AG04450 (cell line): ENCODE measurements around the gene SFXN5. TPM values are rescaled to one million over a fixed set of nuclear protein-coding genes. Genes with fewer than 3 reads are reported as not detected.

Experiments used
- CTCF ChIA-PET: fragments of 300-600, 350-600 bp; formaldehyde crosslinking; extraction: SDS; loops from one replicate; lab custom pipeline; 2022; ENCODE audit warnings: antibody characterized with exemption, inconsistent platforms; lab: Charles Lee
- POLR2A ChIA-PET: fragments of 350-600 bp; formaldehyde crosslinking; extraction: SDS; loops from one replicate; lab custom pipeline; 2021; ENCODE audit warnings: antibody characterized with exemption, inconsistent platforms; lab: Yijun Ruan, JAX
- DNase-seq: peaks from one replicate; pipeline ENCODE4 v3.0.0-alpha.2; 2011; ENCODE audit warnings: low read depth, low spot score
- H3K27ac ChIP-seq: one replicate; pipeline ENCODE4 v1.5.1; 2012; ENCODE audit warnings: low read depth, low read length, control low read depth
- H3K27me3 ChIP-seq: one replicate; pipeline ENCODE4 v1.6.0; 2012; ENCODE audit warnings: low read length; ENCODE audit not compliant: control insufficient read depth, insufficient read depth
- H3K4me3 ChIP-seq: 2 replicates; pipeline ENCODE4 v1.5.1; 2011; ENCODE audit warnings: mild to moderate bottlenecking, low read depth, low read length, control low read depth
- H3K9me3 ChIP-seq: 2 replicates; pipeline ENCODE4 v1.5.1; 2012; ENCODE audit warnings: low read length; ENCODE audit not compliant: control insufficient read depth, insufficient read depth
- CTCF ChIP-seq: IDR thresholded peaks from 2 replicates; pipeline ENCODE4 v1.5.1; 2011; ENCODE audit warnings: low read depth, low read length, control low read depth, inconsistent platforms
- polyA plus RNA-seq: library from polyadenylated mRNA; depleted of rRNA; stranded (reverse); fragments of >200 nt; gene quantifications from 2 replicates; pipeline ENCODE4 v1.2.3, GENCODE V29; 2011

SFXN5 gene
- polyA plus RNA-seq, 1 experiment = 11.8 TPM

GRCh38 chr2:72901426-72901825 lies 170.1 kb downstream of the SFXN5 start:
- H3K4me3 ChIP-seq = no peak overlapping the region
- H3K9me3 ChIP-seq = no peaks in the 10 kb centered on the region
- CTCF ChIA-PET = interaction anchor here (1.2 to 3.0 kb wide), 2 partner anchors 8 to 262 kb away, joined by 3 to 28 read pairs; no protein-coding TSS in a partner anchor
- TF ChIP-seq CTCF = no peak
- no peak overlapping the region for H3K27ac ChIP-seq
- H3K27me3 ChIP-seq = peaks cover 46% of the 10 kb centered on the region
- POLR2A ChIA-PET = no interaction called here
- DNase-seq = no peak

- CTCF ChIA-PET = no interaction called here
- peaks cover 39% of the 10 kb centered on the region for H3K27me3 ChIP-seq
- no peak for TF ChIP-seq CTCF
- POLR2A ChIA-PET = no interaction called here
- no peaks in the 10 kb centered on the region; the same call in 1 of the 2 replicates for H3K9me3 ChIP-seq
- H3K27ac ChIP-seq = no peak overlapping the region
- no peak overlapping the region for H3K4me3 ChIP-seq
- DNase-seq = no peak
These were observed 171.2 kb downstream of the SFXN5 start for GRCh38 chr2:72900191-72900825.

- CTCF ChIA-PET = interaction anchor here (0.6 to 1.7 kb wide), 6 partner anchors 11 to 1389 kb away, joined by 3 to 9 read pairs (median 4); partner anchors contain the start of gene SPR
- H3K27me3 ChIP-seq = peaks cover 36% of the 10 kb centered on the region
- no peak overlapping the region for H3K4me3 ChIP-seq
- no peak for DNase-seq
- POLR2A ChIA-PET = no interaction called here
- no peak for TF ChIP-seq CTCF
- H3K27ac ChIP-seq = no peak overlapping the region
- no peaks in the 10 kb centered on the region; the same call in 1 of the 2 replicates for H3K9me3 ChIP-seq
These were observed 173.0 kb downstream of the SFXN5 start for GRCh38 chr2:72898585-72898906.

GRCh38 chr2:72897785-72898584 lies 173.5 kb downstream of the SFXN5 start:
- CTCF ChIA-PET = interaction anchor here (0.6 to 11.9 kb wide), 7 partner anchors 10 to 1389 kb away, joined by 3 to 222 read pairs (median 7); partner anchors contain the start of gene SPR
- POLR2A ChIA-PET = no interaction called here
- DNase-seq = no peak

More at GRCh38 chr2:72897785-72898584, 173.5 kb downstream of the SFXN5 start:
- TF ChIP-seq CTCF = no peak
- no peak overlapping the region for H3K27ac ChIP-seq
- no peaks in the 10 kb centered on the region; the same call in 1 of the 2 replicates for H3K9me3 ChIP-seq
- H3K27me3 ChIP-seq = peaks cover 32% of the 10 kb centered on the region
- no peak overlapping the region for H3K4me3 ChIP-seq
